A673 (cell line): Measurements from ENCODE around the gene RASD1. TPM values are rescaled to one million over a fixed set of nuclear protein-coding genes. Genes with fewer than 3 reads are reported as not detected.

Source experiments
- BruUV-seq: library from RNA; stranded (reverse); fragments of 400-500 nt; replicated peaks from 2 replicates; lab custom pipeline; 2021; lab: Mats Ljungman, UMichigan
- CTCF ChIA-PET: fragments of 300-600 bp; sonication (Branson Sonifier 250); formaldehyde crosslinking; loops from one replicate; lab custom pipeline; 2022; ENCODE audit warnings: antibody characterized with exemption; lab: Charles Lee
- POLR2A ChIA-PET: fragments of 300-600 bp; sonication (Branson Sonifier 250); formaldehyde crosslinking; loops from one replicate; lab custom pipeline; 2022; ENCODE audit warnings: antibody characterized with exemption; ENCODE audit not compliant: low non-redundant PET; lab: Charles Lee
- DNase-seq: peaks from one replicate; pipeline ENCODE4 v3.0.0-alpha.2; 2015; ENCODE audit warnings: low spot score
- H3K27ac ChIP-seq: fragments of 200-600 bp; sonication (generic); 2 replicates; pipeline ENCODE4 v1.5.1; 2016; ENCODE audit warnings: mixed run types, low read depth, mild to moderate bottlenecking, mixed read lengths, antibody characterized with exemption, low read length; ENCODE audit not compliant: poor library complexity, severe bottlenecking
- H3K27me3 ChIP-seq: fragments of 200-600 bp; sonication (generic); replicated peaks from 2 replicates; pipeline ENCODE4 v1.6.1; 2017; ENCODE audit warnings: mixed run types, low read depth, mild to moderate bottlenecking, mixed read lengths, antibody characterized with exemption, low read length; ENCODE audit not compliant: insufficient read depth, poor library complexity
- H3K36me3 ChIP-seq: fragments of 200-600 bp; sonication (generic); 2 replicates; pipeline ENCODE4 v1.6.1; 2016; ENCODE audit warnings: mixed run types, mild to moderate bottlenecking, mixed read lengths, antibody characterized with exemption, low read length; ENCODE audit not compliant: insufficient read depth, poor library complexity, severe bottlenecking
- H3K4me1 ChIP-seq: fragments of 200-600 bp; sonication (generic); 2 replicates; pipeline ENCODE4 v1.6.1; 2017; ENCODE audit warnings: mixed run types, mild to moderate bottlenecking, mixed read lengths, antibody characterized with exemption, low read length; ENCODE audit not compliant: insufficient read depth, poor library complexity, severe bottlenecking
- H3K4me3 ChIP-seq: fragments of 200-600 bp; sonication (generic); 2 replicates; pipeline ENCODE4 v1.5.1; 2016; ENCODE audit warnings: low read depth, mixed run types, mild to moderate bottlenecking, mixed read lengths, low read length; ENCODE audit not compliant: poor library complexity, severe bottlenecking
- H3K9me3 ChIP-seq: fragments of 200-600 bp; sonication (generic); 2 replicates; pipeline ENCODE4 v1.6.1; 2016; ENCODE audit warnings: mixed run types, low read depth, mild to moderate bottlenecking, mixed read lengths, antibody characterized with exemption, low read length; ENCODE audit not compliant: poor library complexity, severe bottlenecking
- CTCF ChIP-seq: fragments of 300-800, 200-600 bp; sonication (generic); conservative IDR thresholded peaks from 2 replicates; pipeline ENCODE4 v1.5.1; 2017; ENCODE audit warnings: low read depth, mild to moderate bottlenecking, antibody characterized with exemption, low read length, moderate library complexity, mixed read lengths
- EZH2 ChIP-seq: fragments of 200-600 bp; sonication (generic); IDR thresholded peaks from 2 replicates; pipeline ENCODE4 v1.6.1; 2017; ENCODE audit warnings: borderline replicate concordance, low read depth, mild to moderate bottlenecking, mixed read lengths, antibody characterized with exemption, low read length; ENCODE audit not compliant: poor library complexity, severe bottlenecking
- intact Hi-C: fragments of 100-400 bp; cut with micrococcal nuclease; formaldehyde crosslinking; loops from one replicate; pipeline ENCODE4 v1.10.0; 2022; ENCODE audit not compliant: unreplicated experiment
- total RNA-seq: library from RNA; stranded (reverse); gene quantifications from 2 replicates; pipeline ENCODE4 v1.2.3, GENCODE V29; 2021

The RASD1 gene
- total RNA-seq, 1 experiment from 2014 or later = 0.21 TPM

DNA sequence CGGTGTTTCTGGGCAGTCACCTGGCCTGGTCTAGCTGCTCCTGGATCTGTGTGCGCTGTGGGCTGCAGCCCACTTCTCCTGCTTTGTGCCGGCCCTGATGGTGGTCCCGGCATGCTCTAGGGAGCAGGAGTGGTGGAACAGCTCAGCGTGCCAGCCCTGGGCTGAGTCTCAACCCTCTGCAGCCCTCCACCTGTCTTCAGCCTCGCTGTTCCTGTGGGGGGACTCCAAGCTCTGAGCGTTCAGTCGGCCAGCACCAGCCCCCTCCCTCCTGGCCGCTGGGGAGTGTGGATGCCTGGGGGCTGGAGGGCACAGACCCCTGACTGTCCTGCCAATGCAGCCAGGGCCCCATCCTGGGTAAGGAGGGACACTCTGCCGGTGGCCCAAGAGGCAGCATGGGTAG, 23.7 kb upstream of the RASD1 start:
- no TSS peak for BruUV-seq
- intact Hi-C loops = no loop called here
- no peaks in the 10 kb centered on the region for H3K9me3 ChIP-seq
- H3K27me3 ChIP-seq = no peaks in the 10 kb centered on the region
- POLR2A ChIA-PET = interaction anchor here (0.6 kb wide), 1 partner anchor 21 kb away, joined by 7 read pairs; no protein-coding TSS in a partner anchor
- peaks cover 22% of the 10 kb centered on the region for H3K4me1 ChIP-seq
- TF ChIP-seq EZH2 = no peak
- TF ChIP-seq CTCF = no peak
- DNase-seq = no peak
- no peak overlapping the region for H3K27ac ChIP-seq
- CTCF ChIA-PET = no interaction called here
- H3K4me3 ChIP-seq = no peak overlapping the region
- no peaks in the 10 kb centered on the region for H3K36me3 ChIP-seq

DNA sequence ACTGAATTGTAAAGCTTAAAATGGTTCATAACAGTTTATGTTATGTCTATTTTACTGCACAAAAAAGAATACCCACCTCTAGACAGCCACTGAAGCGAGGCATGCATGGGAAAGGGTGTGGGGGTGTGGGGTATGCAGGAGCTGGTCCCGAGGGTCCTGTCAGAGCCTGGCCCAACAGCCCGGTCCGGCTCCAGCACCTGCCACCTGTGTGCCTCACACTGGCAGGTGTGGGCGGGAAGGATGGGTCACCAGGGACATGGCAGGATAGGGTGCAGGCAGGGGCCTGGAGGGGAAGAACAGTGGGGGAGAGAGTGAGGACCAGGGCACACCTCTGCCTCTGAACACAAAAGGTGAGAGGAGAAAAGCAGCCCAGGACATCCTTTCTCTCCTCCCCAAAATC, 22.8 kb upstream of the RASD1 start:
- Histone ChIP-seq H3K27me3 (no peaks in the 10 kb centered on the region), H3K4me3 (no peak overlapping the region), H3K36me3 (no peaks in the 10 kb centered on the region), H3K27ac (no peak overlapping the region), H3K4me1 (peaks cover 19% of the 10 kb centered on the region), H3K9me3 (no peaks in the 10 kb centered on the region)
- no peak for TF ChIP-seq CTCF
- TF ChIP-seq EZH2 = no peak
- ChIA-PET CTCF (no interaction called here), POLR2A (no interaction called here)
- BruUV-seq = no TSS peak
- no peak for DNase-seq
- intact Hi-C loops = no loop called here

DNA sequence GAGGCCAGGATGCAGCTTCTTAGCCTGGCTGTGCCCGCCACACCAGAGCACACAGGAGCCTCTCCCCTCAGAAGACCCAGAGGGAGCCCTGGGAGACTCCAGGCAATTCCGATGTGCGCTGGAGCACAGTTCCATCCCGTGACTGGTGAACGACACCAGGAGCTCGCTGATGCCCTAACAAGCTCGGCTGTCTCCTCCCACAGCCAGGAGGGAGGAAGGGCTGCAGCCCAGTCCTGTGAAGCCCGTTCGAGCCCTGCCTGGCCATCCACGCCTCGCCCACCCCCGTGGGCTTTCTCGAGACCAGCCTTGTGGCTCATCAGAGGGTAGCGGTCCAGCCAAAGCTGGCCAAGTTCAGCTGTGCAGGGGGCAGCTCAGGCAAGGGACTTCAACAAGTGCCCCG, 21.8 kb upstream of the RASD1 start:
- no TSS peak for BruUV-seq
- Histone ChIP-seq H3K27ac (no peak overlapping the region), H3K27me3 (no peaks in the 10 kb centered on the region), H3K36me3 (no peaks in the 10 kb centered on the region), H3K4me1 (peaks cover 9% of the 10 kb centered on the region), H3K9me3 (no peaks in the 10 kb centered on the region), H3K4me3 (no peak overlapping the region)
- ChIA-PET POLR2A (no interaction called here), CTCF (no interaction called here)
- intact Hi-C loops = no loop called here
- TF ChIP-seq EZH2 (no peak), CTCF (no peak)
- DNase-seq = no peak
